Measurements from ENCODE around the gene KCNS1. TPM values are rescaled to one million over a fixed set of nuclear protein-coding genes. Genes with fewer than 3 reads are reported as not detected.

KCNS1 gene
- total RNA-seq, 1 donor from 2014 or later = not detected

DNA sequence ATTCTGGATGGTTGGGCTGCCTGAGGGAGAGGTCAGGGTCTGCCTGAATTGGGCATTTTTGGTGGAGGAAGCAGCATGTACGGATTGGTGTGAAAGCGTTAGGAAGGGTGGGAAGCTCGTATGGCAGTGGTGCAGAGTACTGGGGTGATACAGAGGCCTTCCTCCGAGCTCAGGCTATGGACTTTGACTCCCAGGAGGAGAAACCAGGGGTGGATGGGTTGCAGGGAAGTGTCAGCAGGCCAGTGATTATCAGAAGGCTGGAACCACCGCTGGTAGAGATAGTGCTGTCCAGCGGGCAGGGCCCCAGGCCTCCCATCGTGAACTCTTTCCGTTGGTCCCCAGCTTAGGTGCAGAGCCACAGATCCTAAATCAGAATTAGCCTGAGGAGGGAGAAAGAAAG lies 8.7 kb upstream of the KCNS1 start:
- peaks cover 14% of the 10 kb centered on the region for H3K27me3 Mint-ChIP-seq (ENCODE audit: low read depth)
- no peak for DNase-seq (ENCODE audit: low spot score in 2 of 2, unreplicated experiment in 2 of 2)
- H3K27ac Mint-ChIP-seq = no peak overlapping the region
- H3K36me3 Mint-ChIP-seq = no peaks in the 10 kb centered on the region
- H3K9me3 Mint-ChIP-seq = no peaks in the 10 kb centered on the region
- TF ChIP-seq, protein P1, sequence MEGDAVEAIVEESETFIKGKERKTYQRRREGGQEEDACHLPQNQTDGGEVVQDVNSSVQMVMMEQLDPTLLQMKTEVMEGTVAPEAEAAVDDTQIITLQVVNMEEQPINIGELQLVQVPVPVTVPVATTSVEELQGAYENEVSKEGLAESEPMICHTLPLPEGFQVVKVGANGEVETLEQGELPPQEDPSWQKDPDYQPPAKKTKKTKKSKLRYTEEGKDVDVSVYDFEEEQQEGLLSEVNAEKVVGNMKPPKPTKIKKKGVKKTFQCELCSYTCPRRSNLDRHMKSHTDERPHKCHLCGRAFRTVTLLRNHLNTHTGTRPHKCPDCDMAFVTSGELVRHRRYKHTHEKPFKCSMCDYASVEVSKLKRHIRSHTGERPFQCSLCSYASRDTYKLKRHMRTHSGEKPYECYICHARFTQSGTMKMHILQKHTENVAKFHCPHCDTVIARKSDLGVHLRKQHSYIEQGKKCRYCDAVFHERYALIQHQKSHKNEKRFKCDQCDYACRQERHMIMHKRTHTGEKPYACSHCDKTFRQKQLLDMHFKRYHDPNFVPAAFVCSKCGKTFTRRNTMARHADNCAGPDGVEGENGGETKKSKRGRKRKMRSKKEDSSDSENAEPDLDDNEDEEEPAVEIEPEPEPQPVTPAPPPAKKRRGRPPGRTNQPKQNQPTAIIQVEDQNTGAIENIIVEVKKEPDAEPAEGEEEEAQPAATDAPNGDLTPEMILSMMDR (IDR thresholded peaks at IDR 0.05; ENCODE audit: unreplicated experiment) = no peak
- H3K4me3 Mint-ChIP-seq = no peak overlapping the region
- no peaks in the 10 kb centered on the region for H3K4me1 Mint-ChIP-seq

DNA sequence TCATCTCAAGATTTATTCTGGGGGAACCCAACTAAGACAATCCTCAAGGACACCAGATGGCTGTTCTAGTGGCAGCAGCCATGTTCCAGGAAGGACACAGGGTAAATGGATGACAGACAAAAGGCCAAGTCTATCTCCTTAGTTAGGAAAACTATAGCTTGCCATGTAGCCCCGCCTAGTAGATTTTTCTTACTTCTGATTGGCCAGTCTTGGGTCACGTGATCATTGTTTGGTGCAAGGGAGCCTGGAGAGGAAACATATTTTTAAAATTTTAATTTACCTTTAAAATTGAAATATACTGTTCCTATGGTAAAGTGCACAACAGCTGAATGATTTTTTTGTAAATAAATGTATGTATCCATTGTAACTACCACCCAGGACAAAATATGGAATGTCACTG lies 4.4 kb upstream of the KCNS1 start:
- Mint-ChIP-seq H3K27ac (no peak overlapping the region), H3K4me3 (no peak overlapping the region), H3K4me1 (peaks cover 2% of the 10 kb centered on the region), H3K9me3 (no peaks in the 10 kb centered on the region), H3K36me3 (no peaks in the 10 kb centered on the region), H3K27me3 (ENCODE audit: low read depth) (peaks cover 23% of the 10 kb centered on the region)
- TF ChIP-seq, protein P1 (IDR thresholded peaks at IDR 0.05; ENCODE audit: unreplicated experiment) = no peak
- DNase-seq (ENCODE audit: low spot score in 2 of 2, unreplicated experiment in 2 of 2) = no peak

DNA sequence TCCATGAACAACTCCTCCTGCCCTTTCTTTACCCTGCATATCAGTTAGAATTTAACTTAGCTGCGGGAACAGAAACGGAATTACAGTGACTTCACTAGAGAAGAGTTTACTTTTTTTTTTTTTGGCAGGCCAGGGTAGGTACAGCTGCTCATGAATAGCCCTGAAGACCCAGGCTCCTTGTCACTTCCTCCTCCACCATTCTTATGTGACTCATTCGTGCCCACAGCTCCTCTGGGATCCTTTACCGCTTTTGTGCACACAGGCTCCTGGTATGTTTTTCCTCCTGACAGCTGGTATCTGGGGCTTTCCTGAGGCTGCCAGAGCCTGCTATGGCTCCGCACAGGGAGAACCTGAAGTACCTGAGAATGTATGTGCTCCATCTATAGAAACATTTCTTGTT lies 3.9 kb upstream of the KCNS1 start:
- TF ChIP-seq, protein P1 (IDR thresholded peaks at IDR 0.05; ENCODE audit: unreplicated experiment) = no peak
- Mint-ChIP-seq H3K27ac (no peak overlapping the region), H3K27me3 (ENCODE audit: low read depth) (peaks cover 28% of the 10 kb centered on the region), H3K4me3 (no peak overlapping the region), H3K9me3 (no peaks in the 10 kb centered on the region), H3K36me3 (no peaks in the 10 kb centered on the region), H3K4me1 (peaks cover 2% of the 10 kb centered on the region)
- DNase-seq (ENCODE audit: low spot score in 2 of 2, unreplicated experiment in 2 of 2) = no peak

DNA sequence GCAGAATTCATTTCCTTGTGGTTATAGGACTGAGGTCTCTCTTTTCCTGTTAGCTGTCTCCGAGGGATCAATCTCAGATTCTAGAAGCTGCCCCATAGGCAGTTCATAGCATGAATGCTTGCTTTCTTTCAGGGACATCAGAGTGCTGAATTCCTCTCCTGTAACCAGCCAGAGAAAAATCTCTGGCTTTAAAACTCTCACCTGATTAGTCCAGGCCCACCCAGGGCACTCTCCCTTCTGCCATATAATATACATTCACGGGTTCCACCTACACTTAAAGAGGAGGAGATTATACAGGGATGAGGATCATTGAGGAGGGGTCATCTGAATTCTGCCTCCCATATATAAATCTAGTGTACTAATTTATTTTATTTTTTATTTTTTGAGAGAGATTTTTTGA lies 2.1 kb upstream of the KCNS1 start:
- Mint-ChIP-seq H3K9me3 (no peaks in the 10 kb centered on the region), H3K36me3 (no peaks in the 10 kb centered on the region), H3K27me3 (ENCODE audit: low read depth) (peaks cover 40% of the 10 kb centered on the region), H3K27ac (no peak overlapping the region), H3K4me3 (no peak overlapping the region), H3K4me1 (peaks cover 2% of the 10 kb centered on the region)
- TF ChIP-seq, protein P1 (IDR thresholded peaks at IDR 0.05; ENCODE audit: unreplicated experiment) = no peak
- no peak for DNase-seq (ENCODE audit: low spot score in 2 of 2, unreplicated experiment in 2 of 2)

DNA sequence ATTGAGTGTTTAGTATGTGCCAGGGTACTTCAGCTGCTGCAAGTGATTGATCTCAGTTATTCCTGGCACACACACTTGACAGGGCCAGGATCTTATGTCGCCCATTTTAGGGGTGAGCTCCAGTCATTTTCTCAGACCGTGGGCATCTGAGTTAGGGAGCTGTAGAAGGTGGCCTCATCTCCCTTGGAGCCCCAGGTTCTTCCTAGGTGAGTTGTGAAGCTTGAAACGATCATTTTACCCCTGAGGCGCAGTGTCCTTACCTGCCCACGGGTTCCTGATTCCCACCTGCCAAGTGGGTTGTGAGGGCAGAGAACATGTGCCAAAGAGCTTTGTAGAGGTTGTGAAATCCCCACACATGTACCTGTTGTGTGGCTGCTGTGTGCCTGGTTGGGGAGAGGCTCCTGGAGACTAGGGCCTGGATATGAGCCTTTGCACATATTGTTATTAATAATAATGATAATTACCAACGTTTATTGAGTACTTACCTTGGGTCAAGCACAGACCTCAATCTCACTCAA lies 465 bp upstream of the KCNS1 start:
- DNase-seq (ENCODE audit: low spot score in 2 of 2, unreplicated experiment in 2 of 2) = no peak
- peaks cover 48% of the 10 kb centered on the region for H3K27me3 Mint-ChIP-seq (ENCODE audit: low read depth)
- H3K9me3 Mint-ChIP-seq = no peaks in the 10 kb centered on the region
- no peaks in the 10 kb centered on the region for H3K36me3 Mint-ChIP-seq
- H3K27ac Mint-ChIP-seq = no peak overlapping the region
- TF ChIP-seq, protein P1 (IDR thresholded peaks at IDR 0.05; ENCODE audit: unreplicated experiment) = no peak
- peaks cover 2% of the 10 kb centered on the region for H3K4me1 Mint-ChIP-seq
- no peak overlapping the region for H3K4me3 Mint-ChIP-seq
